ENCODE measurements around the gene LIN7C. TPM values are rescaled to one million over a fixed set of nuclear protein-coding genes. Genes with fewer than 3 reads are reported as not detected.

LIN7C gene
- total and polyA plus RNA-seq, 2 of the 13 experiments (the other 11 are each of a cell fraction or from before 2014, with no cell fraction given): 14.8 to 37.2 TPM

- TF ChIP-seq GLMP (CRISPR knock-in tag; IDR thresholded peaks at IDR 0.05; ENCODE audit: borderline replicate concordance) (no peak), GPN1 (CRISPR knock-in tag; IDR thresholded peaks at IDR 0.05; ENCODE audit: borderline replicate concordance) (no peak), RBM22 (optimal IDR thresholded peaks at IDR 0.05; ENCODE audit: low read length) (no peak), ZNF282 (IDR thresholded peaks at IDR 0.05; ENCODE audit: partially characterized antibody) (no peak), ZNF350 (CRISPR knock-in tag; IDR thresholded peaks at IDR 0.05; ENCODE audit: borderline replicate concordance, low read depth) (no peak), MED1 (CRISPR knock-in tag; IDR thresholded peaks at IDR 0.05) (0 out of 2 replicates have a peak, but pooled peaks have one; percentile 23), KLF9 (CRISPR knock-in tag; IDR thresholded peaks at IDR 0.05; ENCODE audit: low read depth) (no peak), ARHGAP35 (CRISPR knock-in tag; IDR thresholded peaks at IDR 0.05; ENCODE audit: borderline replicate concordance) (0 out of 2 replicates have a peak, but pooled peaks have one; percentile 24), ZNF704 (CRISPR knock-in tag; IDR thresholded peaks at IDR 0.05; ENCODE audit: borderline replicate concordance) (no peak), ASH2L (IDR thresholded peaks at IDR 0.05; ENCODE audit: insufficient read length, low read depth, low read length) (peak; percentile 68), ATRX (CRISPR knock-in tag; IDR thresholded peaks at IDR 0.05; ENCODE audit: borderline replicate concordance) (no peak), ZNF333 (CRISPR knock-in tag; IDR thresholded peaks at IDR 0.05; ENCODE audit: borderline replicate concordance) (no peak), U2AF2 (IDR thresholded peaks at IDR 0.05; ENCODE audit: low read depth, low read length) (no peak), MIXL1 (CRISPR knock-in tag; IDR thresholded peaks at IDR 0.05) (no peak), ZNF451 (CRISPR knock-in tag; IDR thresholded peaks at IDR 0.05) (no peak), ISL2 (CRISPR knock-in tag; IDR thresholded peaks at IDR 0.05) (no peak), ZNF317 (CRISPR knock-in tag; IDR thresholded peaks at IDR 0.05) (no peak), CREBL2 (CRISPR knock-in tag; IDR thresholded peaks at IDR 0.05; ENCODE audit: borderline replicate concordance) (no peak), ZNF496 (CRISPR knock-in tag; IDR thresholded peaks at IDR 0.05; ENCODE audit: insufficient replicate concordance) (no peak), STAT5B (CRISPR knock-in tag; IDR thresholded peaks at IDR 0.05) (no peak), MTF1 (CRISPR knock-in tag; IDR thresholded peaks at IDR 0.05) (no peak), ZNF646 (CRISPR knock-in tag; IDR thresholded peaks at IDR 0.05) (no peak)
These were observed 35.6 kb downstream of the LIN7C start (continued) for GRCh38 chr11:27470826-27471588.
